Peyer's patch (tissue), 4 donors: ENCODE data around the gene EXOSC5. TPM values are rescaled to one million over a fixed set of nuclear protein-coding genes. Genes with fewer than 3 reads are reported as not detected.
A peak's percentile ranks its signal among the peaks of the same experiment; 100 is the strongest.

ENCODE experiments used
- DNase-seq, 3 donors: peaks; one replicate each; pipeline ENCODE4 v3.0.0-alpha.2; 2017 to 2019
- H3K27ac ChIP-seq, 4 donors: fragments of 200-600 bp; sonication (generic); one replicate each; pipeline ENCODE4 v1.5.1; 2016 to 2019
- H3K27me3 ChIP-seq, 2 donors: fragments of 200-600 bp; sonication (generic); one replicate each; pipeline ENCODE4 v1.5.1; 2019
- H3K36me3 ChIP-seq, 3 donors: fragments of 200-600 bp; sonication (generic); one replicate each; pipeline ENCODE4 v1.5.1; 2016 to 2019
- H3K4me1 ChIP-seq, 4 donors: fragments of 200-600 bp; sonication (generic); one replicate each; pipeline ENCODE4 v1.5.1; 2016 to 2019
- H3K4me3 ChIP-seq, 4 donors: fragments of 200-600 bp; sonication (generic); 1 replicate in 3 of 4; 2 replicates in 1 of 4; pipeline ENCODE4 v1.5.1; 2016 to 2019; ENCODE audit warnings: mild to moderate bottlenecking in 1 of 4
- H3K9me3 ChIP-seq, 4 donors: fragments of 200-600 bp; sonication (generic); one replicate each; pipeline ENCODE4 v1.5.1; 2016 to 2019; ENCODE audit warnings: mild to moderate bottlenecking in 1 of 4
- POLR2A ChIP-seq, 2 donors: fragments of 450-650 bp; IDR thresholded peaks; one replicate each; pipeline ENCODE4 v1.5.1; 2017; ENCODE audit warnings: antibody characterized with exemption in 2 of 2, mild to moderate bottlenecking in 2 of 2, moderate library complexity in 2 of 2
- total RNA-seq, 4 donors: library from RNA; depleted of rRNA; stranded (reverse); fragments of >200 nt; gene quantifications; one replicate each; pipeline ENCODE4 v1.1.0, GENCODE V29; 2016
- TF ChIP-seq, protein P1 (sequence below), 6 experiments: fragments of 450-650 bp in 4 of 6; fragments of 200-600 bp in 2 of 6; sonication (generic) in 1 of 6; IDR thresholded peaks; one replicate each; pipeline ENCODE4 v1.5.1; 2017 to 2019; ENCODE audit warnings: antibody characterized with exemption in 6 of 6, mild to moderate bottlenecking in 3 of 6, moderate library complexity in 1 of 6

Gene EXOSC5
- total RNA-seq, 4 donors from 2014 or later = 5.4 to 12.4 (median 10.0) TPM

GRCh38 chr19:41408256-41408655 is 11.1 kb upstream of the EXOSC5 start:
- Histone ChIP-seq H3K9me3 (no peaks in the 10 kb centered on the region), H3K27me3 (no peaks in the 10 kb centered on the region), H3K27ac (no peak overlapping the region), H3K4me3 (no peak overlapping the region), H3K4me1 (peaks cover 0 to 29% (median 3%) of the 10 kb centered on the region in 4 donors), H3K36me3 (peaks cover 0 to 27% (median 0%) of the 10 kb centered on the region in 3 donors)
- no peak for TF ChIP-seq POLR2A (IDR thresholded peaks at IDR 0.05)
- TF ChIP-seq, protein P1, sequence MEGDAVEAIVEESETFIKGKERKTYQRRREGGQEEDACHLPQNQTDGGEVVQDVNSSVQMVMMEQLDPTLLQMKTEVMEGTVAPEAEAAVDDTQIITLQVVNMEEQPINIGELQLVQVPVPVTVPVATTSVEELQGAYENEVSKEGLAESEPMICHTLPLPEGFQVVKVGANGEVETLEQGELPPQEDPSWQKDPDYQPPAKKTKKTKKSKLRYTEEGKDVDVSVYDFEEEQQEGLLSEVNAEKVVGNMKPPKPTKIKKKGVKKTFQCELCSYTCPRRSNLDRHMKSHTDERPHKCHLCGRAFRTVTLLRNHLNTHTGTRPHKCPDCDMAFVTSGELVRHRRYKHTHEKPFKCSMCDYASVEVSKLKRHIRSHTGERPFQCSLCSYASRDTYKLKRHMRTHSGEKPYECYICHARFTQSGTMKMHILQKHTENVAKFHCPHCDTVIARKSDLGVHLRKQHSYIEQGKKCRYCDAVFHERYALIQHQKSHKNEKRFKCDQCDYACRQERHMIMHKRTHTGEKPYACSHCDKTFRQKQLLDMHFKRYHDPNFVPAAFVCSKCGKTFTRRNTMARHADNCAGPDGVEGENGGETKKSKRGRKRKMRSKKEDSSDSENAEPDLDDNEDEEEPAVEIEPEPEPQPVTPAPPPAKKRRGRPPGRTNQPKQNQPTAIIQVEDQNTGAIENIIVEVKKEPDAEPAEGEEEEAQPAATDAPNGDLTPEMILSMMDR (IDR thresholded peaks at IDR 0.05) = peak in 2 of 6 experiments; percentile 26
- no peak for DNase-seq

DNA sequence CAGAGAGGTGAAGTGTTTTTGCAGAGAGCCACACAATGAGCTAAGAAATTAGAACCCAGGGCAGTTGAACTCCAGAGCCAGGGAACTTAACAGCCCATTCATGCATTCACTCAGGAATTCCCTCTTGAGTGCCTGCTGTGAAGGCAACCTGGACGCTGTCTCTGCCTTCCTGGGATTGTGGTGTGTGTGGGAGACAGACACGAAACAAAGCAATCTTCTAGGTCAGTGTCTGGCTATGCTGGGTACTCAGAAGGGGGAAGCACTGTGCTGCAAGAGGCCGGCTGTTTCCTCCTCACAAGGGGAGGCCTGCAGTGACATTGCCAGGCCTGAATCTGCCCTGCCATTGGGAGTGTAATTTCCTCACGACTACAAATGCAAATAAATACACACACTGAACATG is 10.1 kb upstream of the EXOSC5 start:
- Histone ChIP-seq H3K9me3 (no peaks in the 10 kb centered on the region), H3K4me3 (no peak overlapping the region), H3K27ac (no peak overlapping the region), H3K4me1 (peaks cover 0 to 29% (median 3%) of the 10 kb centered on the region in 4 donors), H3K36me3 (peaks cover 0 to 26% (median 0%) of the 10 kb centered on the region in 3 donors), H3K27me3 (no peaks in the 10 kb centered on the region)
- TF ChIP-seq, protein P1 (IDR thresholded peaks at IDR 0.05) = no peak
- TF ChIP-seq POLR2A (IDR thresholded peaks at IDR 0.05) = no peak
- DNase-seq = no peak

- TF ChIP-seq, protein P1 (IDR thresholded peaks at IDR 0.05) = no peak
- TF ChIP-seq POLR2A (IDR thresholded peaks at IDR 0.05) = no peak
- Histone ChIP-seq H3K4me1 (peaks cover 0 to 29% (median 3%) of the 10 kb centered on the region in 4 donors), H3K4me3 (no peak overlapping the region), H3K36me3 (peaks cover 0 to 17% (median 0%) of the 10 kb centered on the region in 3 donors), H3K27me3 (no peaks in the 10 kb centered on the region), H3K27ac (no peak overlapping the region), H3K9me3 (no peaks in the 10 kb centered on the region)
- DNase-seq = no peak
Observed at GRCh38 chr19:41405776-41406175, 8.6 kb upstream of the EXOSC5 start.

- H3K27ac ChIP-seq = no peak overlapping the region
- H3K4me3 ChIP-seq = no peak overlapping the region
- no peaks in the 10 kb centered on the region for H3K27me3 ChIP-seq
- TF ChIP-seq, protein P1 (IDR thresholded peaks at IDR 0.05) = no peak
- TF ChIP-seq POLR2A (IDR thresholded peaks at IDR 0.05) = no peak
- no peak for DNase-seq
- H3K4me1 ChIP-seq = peaks cover 0 to 15% (median 4%) of the 10 kb centered on the region in 4 donors
- peaks cover 0 to 10% (median 0%) of the 10 kb centered on the region in 3 donors for H3K36me3 ChIP-seq
- H3K9me3 ChIP-seq = no peaks in the 10 kb centered on the region
Observed at GRCh38 chr19:41403181-41403970, 6.2 kb upstream of the EXOSC5 start.

DNA sequence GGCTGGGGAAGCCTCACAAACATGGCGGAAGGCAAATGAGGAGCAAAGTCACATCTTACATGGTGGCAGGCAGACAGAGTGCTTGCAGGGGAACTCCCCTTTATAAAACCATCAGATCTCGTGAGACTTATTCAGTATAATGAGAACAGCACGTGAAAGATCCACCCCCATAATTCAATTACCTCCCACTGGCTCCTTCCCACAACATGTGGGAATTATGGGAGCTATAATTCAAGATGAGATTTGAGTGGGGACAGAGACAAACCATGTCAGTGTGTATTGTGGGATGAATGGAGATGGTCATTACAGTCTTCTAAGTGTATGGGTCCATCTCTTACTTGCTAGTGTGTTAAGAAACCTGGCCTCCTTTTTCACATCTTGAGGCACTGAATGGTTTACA is 4.9 kb upstream of the EXOSC5 start:
- H3K4me1 ChIP-seq = peaks cover 0 to 13% (median 4%) of the 10 kb centered on the region in 4 donors
- H3K36me3 ChIP-seq = peaks cover 0 to 10% (median 0%) of the 10 kb centered on the region in 3 donors
- no peak overlapping the region for H3K27ac ChIP-seq
- no peak for TF ChIP-seq POLR2A (IDR thresholded peaks at IDR 0.05)
- TF ChIP-seq, protein P1 (IDR thresholded peaks at IDR 0.05) = no peak
- no peak overlapping the region for H3K4me3 ChIP-seq
- H3K9me3 ChIP-seq = no peaks in the 10 kb centered on the region
- DNase-seq = no peak
- H3K27me3 ChIP-seq = no peaks in the 10 kb centered on the region
